Measurements from ENCODE around the gene KANSL1L.

GRCh38 chr2:210207929-210208328 lies 36.7 kb upstream of the KANSL1L start:
- TF ChIP-seq EZH2 (IDR thresholded peaks at IDR 0.05; ENCODE audit: insufficient read depth, poor library complexity, severe bottlenecking) (no peak), EZH2phosphoT487 (IDR thresholded peaks at IDR 0.05; ENCODE audit: insufficient read depth, low read depth) (no peak)

All from GM23248 (cell line).